ENCODE results near the gene PODXL. TPM values are rescaled to one million over a fixed set of nuclear protein-coding genes. Genes with fewer than 3 reads are reported as not detected.

Gene PODXL
- total and polyA plus RNA-seq, 2 donors (not counting 1 experiment from before 2014, with no cell fraction given) = 0.17 to 0.27 TPM

- H3K27ac ChIP-seq (ENCODE audit: insufficient read depth, low read length) = no peak overlapping the region
- H2AFZ ChIP-seq (ENCODE audit: low read length) = no peak overlapping the region
- H3K27me3 ChIP-seq (ENCODE audit: control insufficient read depth, insufficient read depth, low read length) = no peaks in the 10 kb centered on the region
- H3K9me3 ChIP-seq (ENCODE audit: control insufficient read depth, insufficient read depth, low read depth, low read length) = no peaks in the 10 kb centered on the region
- H3K4me2 ChIP-seq (ENCODE audit: extremely low read depth, insufficient read depth, low read length) = no peak overlapping the region
- H3K4me1 ChIP-seq (ENCODE audit: control insufficient read depth, extremely low read depth, insufficient read depth, low read length) = peaks cover 10% of the 10 kb centered on the region
- H3K4me3 ChIP-seq (replicated peaks in 1 of 4; ENCODE audit: control extremely low read depth in 1 of 4, insufficient read depth in 1 of 4, low read depth in 3 of 4, low read length in 4 of 4) = no peak overlapping the region
- no peak for DNase-seq (ENCODE audit: low read depth in 2 of 2)
- H3K36me3 ChIP-seq (ENCODE audit: control insufficient read depth, insufficient read depth, low read length) = no peaks in the 10 kb centered on the region
- H3K9ac ChIP-seq (ENCODE audit: insufficient read depth, low read length) = no peak overlapping the region
- no peaks in the 10 kb centered on the region for H3K79me2 ChIP-seq (ENCODE audit: control insufficient read depth, insufficient read depth, low read length)
- TF ChIP-seq CTCF (conservative IDR thresholded peaks at IDR 0.05 in 1 of 2, IDR thresholded peaks at IDR 0.05 in 1 of 2; ENCODE audit: low read depth in 1 of 2, low read length in 2 of 2) (no peak), EZH2 (IDR thresholded peaks at IDR 0.05; ENCODE audit: low read length, missing control alignments) (no peak)
- H4K20me1 ChIP-seq (ENCODE audit: control insufficient read depth, extremely low read depth, insufficient read depth, low read length) = no peaks in the 10 kb centered on the region
Measured at GRCh38 chr7:131501930-131502685, 54.3 kb downstream of the PODXL start.

- TF ChIP-seq CTCF (conservative IDR thresholded peaks at IDR 0.05 in 1 of 2, IDR thresholded peaks at IDR 0.05 in 1 of 2; ENCODE audit: low read depth in 1 of 2, low read length in 2 of 2) = no peak
- no peak for TF ChIP-seq EZH2 (IDR thresholded peaks at IDR 0.05; ENCODE audit: low read length, missing control alignments)
- no peak overlapping the region for H2AFZ ChIP-seq (ENCODE audit: low read length)
- H3K36me3 ChIP-seq (ENCODE audit: control insufficient read depth, insufficient read depth, low read length) = no peaks in the 10 kb centered on the region
- H3K4me3 ChIP-seq (replicated peaks in 1 of 4; ENCODE audit: control extremely low read depth in 1 of 4, insufficient read depth in 1 of 4, low read depth in 3 of 4, low read length in 4 of 4) = no peak overlapping the region
- peak; percentile 43 to 86 for DNase-seq (ENCODE audit: low read depth in 2 of 2)
- no peak overlapping the region for H3K4me2 ChIP-seq (ENCODE audit: extremely low read depth, insufficient read depth, low read length)
- no peaks in the 10 kb centered on the region for H3K27me3 ChIP-seq (ENCODE audit: control insufficient read depth, insufficient read depth, low read length)
- no peaks in the 10 kb centered on the region for H3K9me3 ChIP-seq (ENCODE audit: control insufficient read depth, insufficient read depth, low read depth, low read length)
- H3K79me2 ChIP-seq (ENCODE audit: control insufficient read depth, insufficient read depth, low read length) = no peaks in the 10 kb centered on the region
- peaks cover 10% of the 10 kb centered on the region for H3K4me1 ChIP-seq (ENCODE audit: control insufficient read depth, extremely low read depth, insufficient read depth, low read length)
- H3K9ac ChIP-seq (ENCODE audit: insufficient read depth, low read length) = no peak overlapping the region
- no peaks in the 10 kb centered on the region for H4K20me1 ChIP-seq (ENCODE audit: control insufficient read depth, extremely low read depth, insufficient read depth, low read length)
- no peak overlapping the region for H3K27ac ChIP-seq (ENCODE audit: insufficient read depth, low read length)
Measured at GRCh38 chr7:131501422-131501821, 55.0 kb downstream of the PODXL start.

- H3K9me3 ChIP-seq (ENCODE audit: control insufficient read depth, insufficient read depth, low read depth, low read length) = no peaks in the 10 kb centered on the region
- no peaks in the 10 kb centered on the region for H3K27me3 ChIP-seq (ENCODE audit: control insufficient read depth, insufficient read depth, low read length)
- no peak for DNase-seq (ENCODE audit: low read depth in 2 of 2)
- no peaks in the 10 kb centered on the region for H3K79me2 ChIP-seq (ENCODE audit: control insufficient read depth, insufficient read depth, low read length)
- H3K4me1 ChIP-seq (ENCODE audit: control insufficient read depth, extremely low read depth, insufficient read depth, low read length) = peaks cover 10% of the 10 kb centered on the region
- TF ChIP-seq EZH2 (IDR thresholded peaks at IDR 0.05; ENCODE audit: low read length, missing control alignments) (no peak), CTCF (conservative IDR thresholded peaks at IDR 0.05 in 1 of 2, IDR thresholded peaks at IDR 0.05 in 1 of 2; ENCODE audit: low read depth in 1 of 2, low read length in 2 of 2) (no peak)
- H3K27ac ChIP-seq (ENCODE audit: insufficient read depth, low read length) = no peak overlapping the region
- H3K36me3 ChIP-seq (ENCODE audit: control insufficient read depth, insufficient read depth, low read length) = no peaks in the 10 kb centered on the region
- H3K4me2 ChIP-seq (ENCODE audit: extremely low read depth, insufficient read depth, low read length) = no peak overlapping the region
- H2AFZ ChIP-seq (ENCODE audit: low read length) = no peak overlapping the region
- no peak overlapping the region for H3K4me3 ChIP-seq (replicated peaks in 1 of 4; ENCODE audit: control extremely low read depth in 1 of 4, insufficient read depth in 1 of 4, low read depth in 3 of 4, low read length in 4 of 4)
- no peaks in the 10 kb centered on the region for H4K20me1 ChIP-seq (ENCODE audit: control insufficient read depth, extremely low read depth, insufficient read depth, low read length)
- no peak overlapping the region for H3K9ac ChIP-seq (ENCODE audit: insufficient read depth, low read length)
Measured at GRCh38 chr7:131500357-131500756, 56.1 kb downstream of the PODXL start.

Measured in fibroblast of lung (primary cell).